IPS-15b (cell line): ENCODE data around the gene XRCC2.
A peak's percentile ranks its signal among the peaks of the same experiment; 100 is the strongest.
"Not testable (repeated sequence)": the region's sequence is repeated elsewhere in the genome, so short reads cannot be mapped to it uniquely, and the experiment has no call there.

Source experiments
- H3K27me3 ChIP-seq: one replicate; pipeline ENCODE4 v1.6.1; 2013; ENCODE audit warnings: low read length; ENCODE audit not compliant: control insufficient read depth, insufficient read depth
- H3K36me3 ChIP-seq: one replicate; pipeline ENCODE4 v1.6.1; 2013; ENCODE audit warnings: low read length; ENCODE audit not compliant: control insufficient read depth, insufficient read depth
- H3K4me1 ChIP-seq: one replicate; pipeline ENCODE4 v1.6.1; 2013; ENCODE audit warnings: mild to moderate bottlenecking, low read length; ENCODE audit not compliant: control insufficient read depth, insufficient read depth
- H3K4me3 ChIP-seq: one replicate; pipeline ENCODE4 v1.5.1; 2013; ENCODE audit warnings: low read depth, low read length
- H3K9ac ChIP-seq: one replicate; pipeline ENCODE4 v1.6.1; 2013; ENCODE audit warnings: low read depth, mild to moderate bottlenecking, low read length
- H3K9me3 ChIP-seq: one replicate; pipeline ENCODE4 v1.6.1; 2013; ENCODE audit warnings: mild to moderate bottlenecking, low read length; ENCODE audit not compliant: control insufficient read depth, insufficient read depth

Gene XRCC2

GRCh38 chr7:152675759-152676636 is at the start of gene XRCC2:
Gene XRCC2, minus strand, starts transcription at chr7:152676141. Its CDS starts 62 bp downstream, at chr7:152676079.
- Histone ChIP-seq H3K4me1 (peaks cover 2% of the 10 kb centered on the region), H3K9ac (peak within 1 kb of the TSS; percentile 85), H3K4me3 (peak within 1 kb of the TSS; percentile 89), H3K27me3 (no peaks in the 10 kb centered on the region), H3K36me3 (no peaks in the 10 kb centered on the region), H3K9me3 (no peaks in the 10 kb centered on the region)

GRCh38 chr7:152723364-152723763 is 47.4 kb upstream of the XRCC2 start:
- Histone ChIP-seq H3K27me3 (no peaks in the 10 kb centered on the region), H3K9ac (no peak overlapping the region), H3K4me3 (no peak overlapping the region), H3K36me3 (no peaks in the 10 kb centered on the region), H3K9me3 (no peaks in the 10 kb centered on the region), H3K4me1 (no peaks in the 10 kb centered on the region)

- not testable (repeated sequence) for H3K9me3 ChIP-seq, H3K27me3 ChIP-seq, H3K36me3 ChIP-seq, H3K4me3 ChIP-seq, H3K9ac ChIP-seq, H3K4me1 ChIP-seq
These were observed 36.6 kb upstream of the XRCC2 start for GRCh38 chr7:152712412-152713042.

GRCh38 chr7:152711444-152711944 is 35.6 kb upstream of the XRCC2 start:
- no peaks in the 10 kb centered on the region for H3K4me1 ChIP-seq
- H3K9ac ChIP-seq, result no peak overlapping the region
- no peaks in the 10 kb centered on the region for H3K36me3 ChIP-seq
- no peaks in the 10 kb centered on the region for H3K27me3 ChIP-seq
- H3K9me3 ChIP-seq, result no peaks in the 10 kb centered on the region
- H3K4me3 ChIP-seq, result no peak overlapping the region

GRCh38 chr7:152710153-152710442 is 34.2 kb upstream of the XRCC2 start:
- no peaks in the 10 kb centered on the region for H3K27me3 ChIP-seq
- peaks cover 1% of the 10 kb centered on the region for H3K9me3 ChIP-seq
- H3K4me3 ChIP-seq, result no peak overlapping the region
- H3K4me1 ChIP-seq, result no peaks in the 10 kb centered on the region
- H3K9ac ChIP-seq, result no peak overlapping the region
- H3K36me3 ChIP-seq, result no peaks in the 10 kb centered on the region

GRCh38 chr7:152709287-152710152 is 33.6 kb upstream of the XRCC2 start:
- H3K27me3 ChIP-seq, result no peaks in the 10 kb centered on the region
- H3K9ac ChIP-seq, result no peak overlapping the region
- H3K4me3 ChIP-seq, result no peak overlapping the region
- peaks cover 7% of the 10 kb centered on the region for H3K9me3 ChIP-seq
- H3K4me1 ChIP-seq, result no peaks in the 10 kb centered on the region
- no peaks in the 10 kb centered on the region for H3K36me3 ChIP-seq

- Histone ChIP-seq H3K9me3 (peaks cover 9% of the 10 kb centered on the region), H3K9ac (no peak overlapping the region), H3K36me3 (no peaks in the 10 kb centered on the region), H3K27me3 (no peaks in the 10 kb centered on the region), H3K4me1 (no peaks in the 10 kb centered on the region), H3K4me3 (no peak overlapping the region)
These were observed 28.9 kb upstream of the XRCC2 start for GRCh38 chr7:152704796-152705384.

GRCh38 chr7:152699079-152699478 is 23.1 kb upstream of the XRCC2 start:
- H3K9ac ChIP-seq, result no peak overlapping the region
- no peak overlapping the region for H3K4me3 ChIP-seq
- no peaks in the 10 kb centered on the region for H3K9me3 ChIP-seq
- H3K4me1 ChIP-seq, result no peaks in the 10 kb centered on the region
- H3K36me3 ChIP-seq, result no peaks in the 10 kb centered on the region
- no peaks in the 10 kb centered on the region for H3K27me3 ChIP-seq

GRCh38 chr7:152697268-152697974 is 21.5 kb upstream of the XRCC2 start:
- not testable (repeated sequence) for H3K9me3 ChIP-seq, H3K9ac ChIP-seq, H3K4me3 ChIP-seq, H3K4me1 ChIP-seq, H3K36me3 ChIP-seq, H3K27me3 ChIP-seq

- not testable (repeated sequence) for H3K4me3 ChIP-seq, H3K9ac ChIP-seq, H3K27me3 ChIP-seq, H3K9me3 ChIP-seq, H3K36me3 ChIP-seq, H3K4me1 ChIP-seq
These were observed 16.3 kb upstream of the XRCC2 start for GRCh38 chr7:152692196-152692595.

- H3K27me3 ChIP-seq, result no peaks in the 10 kb centered on the region
- no peaks in the 10 kb centered on the region for H3K36me3 ChIP-seq
- H3K9me3 ChIP-seq, result no peaks in the 10 kb centered on the region
- H3K9ac ChIP-seq, result no peak overlapping the region
- H3K4me3 ChIP-seq, result no peak overlapping the region
- H3K4me1 ChIP-seq, result no peaks in the 10 kb centered on the region
These were observed 7.4 kb upstream of the XRCC2 start for GRCh38 chr7:152683297-152683696.
